WTC11 (cell line): ENCODE data around the gene FLT3LG. TPM values are rescaled to one million over a fixed set of nuclear protein-coding genes. Genes with fewer than 3 reads are reported as not detected.

Source experiments
- ATAC-seq: fragments of 200-7000 bp; cut with Tn5 transposase; 2 replicates; pipeline ENCODE4 v1.10.0; 2021; ENCODE audit warnings: mild to moderate bottlenecking, moderate library complexity
- CTCF ChIA-PET: fragments of 300-600 bp; sonication (Branson Sonifier 250); formaldehyde crosslinking; loops from one replicate; lab custom pipeline; 2021; ENCODE audit warnings: antibody characterized with exemption; lab: Charles Lee
- POLR2A ChIA-PET: fragments of 350-600 bp; sonication (Branson Sonifier 250); formaldehyde crosslinking; loops from one replicate; lab custom pipeline; 2021; ENCODE audit warnings: antibody characterized with exemption; lab: Charles Lee
- DNase-seq: peaks from one replicate; pipeline ENCODE4 v3.0.0; 2021; ENCODE audit warnings: low spot score
- H3K27ac Mint-ChIP-seq: 2 replicates; pipeline ENCODE4 v1.8.0; 2021; ENCODE audit warnings: mixed read lengths
- H3K27me3 Mint-ChIP-seq: 2 replicates; pipeline ENCODE4 v1.8.0; 2021; ENCODE audit warnings: low read depth, mild to moderate bottlenecking, moderate library complexity, mixed read lengths
- H3K36me3 Mint-ChIP-seq: 2 replicates; pipeline ENCODE4 v1.8.0; 2021; ENCODE audit warnings: mixed read lengths
- H3K4me1 Mint-ChIP-seq: 2 replicates; pipeline ENCODE4 v1.8.0; 2022; ENCODE audit warnings: mixed read lengths
- H3K4me3 Mint-ChIP-seq: 2 replicates; pipeline ENCODE4 v1.8.0; 2021; ENCODE audit warnings: mild to moderate bottlenecking, moderate library complexity, mixed read lengths
- H3K9me3 Mint-ChIP-seq: 2 replicates; pipeline ENCODE4 v1.8.0; 2021; ENCODE audit warnings: mixed read lengths
- AFF4 ChIP-seq: sonication (generic); formaldehyde crosslinking; IDR thresholded peaks from 2 replicates; pipeline ENCODE4 v1.8.1; 2023; ENCODE audit warnings: mild to moderate bottlenecking, missing genetic modification reagents, borderline replicate concordance
- CBFB ChIP-seq: sonication (generic); formaldehyde crosslinking; IDR thresholded peaks from 2 replicates; pipeline ENCODE4 v1.8.1; 2022; ENCODE audit warnings: mild to moderate bottlenecking, low read depth, missing genetic modification reagents
- CDX4 ChIP-seq: fragments of 250-450 bp; sonication (Bioruptor Pico); IDR thresholded peaks from 2 replicates; pipeline ENCODE4 v1.9.0; 2021; ENCODE audit warnings: moderate library complexity, mild to moderate bottlenecking, inconsistent platforms, borderline replicate concordance
- ELF4 ChIP-seq: sonication (generic); formaldehyde crosslinking; IDR thresholded peaks from 2 replicates; pipeline ENCODE4 v1.8.1; 2022; ENCODE audit warnings: low read depth, mild to moderate bottlenecking, moderate library complexity, missing genetic modification reagents
- EMX1 ChIP-seq: fragments of 250-450 bp; sonication (Bioruptor Pico); IDR thresholded peaks from 2 replicates; pipeline ENCODE4 v1.8.0; 2021; ENCODE audit warnings: mild to moderate bottlenecking
- ETV6 ChIP-seq: sonication (generic); formaldehyde crosslinking; IDR thresholded peaks from 2 replicates; pipeline ENCODE4 v1.8.1; 2022; ENCODE audit warnings: mild to moderate bottlenecking, missing genetic modification reagents
- GRHL2 ChIP-seq: fragments of 250-450 bp; sonication (Bioruptor Pico); IDR thresholded peaks from 2 replicates; pipeline ENCODE4 v1.8.0; 2022; ENCODE audit warnings: mild to moderate bottlenecking, moderate library complexity; ENCODE audit not compliant: insufficient replicate concordance, severe bottlenecking
- MYBL2 ChIP-seq: sonication (generic); formaldehyde crosslinking; IDR thresholded peaks from 2 replicates; pipeline ENCODE4 v1.8.1; 2023; ENCODE audit warnings: mild to moderate bottlenecking, moderate library complexity, missing genetic modification reagents
- NFYB ChIP-seq: sonication (generic); formaldehyde crosslinking; conservative IDR thresholded peaks from 2 replicates; pipeline ENCODE4 v1.8.0; 2022; ENCODE audit warnings: low read depth, missing genetic modification reagents
- SOX15 ChIP-seq: fragments of 250-450 bp; sonication (Bioruptor Pico); IDR thresholded peaks from 2 replicates; pipeline ENCODE4 v1.9.0; 2021; ENCODE audit warnings: mild to moderate bottlenecking
- SP1 ChIP-seq: sonication (generic); formaldehyde crosslinking; conservative IDR thresholded peaks from 2 replicates; pipeline ENCODE4 v1.8.1; 2022; ENCODE audit warnings: missing genetic modification reagents
- STAT6 ChIP-seq: sonication (generic); formaldehyde crosslinking; conservative IDR thresholded peaks from 2 replicates; pipeline ENCODE4 v1.8.1; 2023; ENCODE audit warnings: mild to moderate bottlenecking, low read depth, missing genetic modification reagents, moderate library complexity
- TCF7 ChIP-seq: sonication (generic); formaldehyde crosslinking; IDR thresholded peaks from 2 replicates; pipeline ENCODE4 v1.8.0; 2022; ENCODE audit warnings: mild to moderate bottlenecking, low read depth, missing genetic modification reagents, moderate library complexity
- TEAD1 ChIP-seq: sonication (generic); formaldehyde crosslinking; IDR thresholded peaks from 2 replicates; pipeline ENCODE4 v1.8.0; 2022; ENCODE audit warnings: mild to moderate bottlenecking, missing genetic modification reagents
- TEAD4 ChIP-seq: sonication (generic); formaldehyde crosslinking; IDR thresholded peaks from 2 replicates; pipeline ENCODE4 v1.8.0; 2022; ENCODE audit warnings: mild to moderate bottlenecking, missing genetic modification reagents
- ZBTB43 ChIP-seq: sonication (generic); formaldehyde crosslinking; IDR thresholded peaks from 2 replicates; pipeline ENCODE4 v1.8.1; 2023; ENCODE audit warnings: mild to moderate bottlenecking, missing genetic modification reagents
- ZMAT4 ChIP-seq: fragments of 250-450 bp; sonication (Bioruptor Pico); IDR thresholded peaks from 2 replicates; pipeline ENCODE4 v1.9.0; 2021; ENCODE audit warnings: mild to moderate bottlenecking
- ZNF232 ChIP-seq: sonication (generic); formaldehyde crosslinking; IDR thresholded peaks from 2 replicates; pipeline ENCODE4 v1.8.0; 2022; ENCODE audit warnings: mild to moderate bottlenecking, missing genetic modification reagents
- ZNF416 ChIP-seq: fragments of 250-450 bp; sonication (Bioruptor Pico); IDR thresholded peaks from 2 replicates; pipeline ENCODE4 v1.9.0; 2021; ENCODE audit warnings: mild to moderate bottlenecking, inconsistent platforms
- ZNF512 ChIP-seq: sonication (generic); formaldehyde crosslinking; IDR thresholded peaks from 2 replicates; pipeline ENCODE4 v1.8.1; 2022; ENCODE audit warnings: missing genetic modification reagents, borderline replicate concordance
- total RNA-seq: library from RNA; stranded (reverse); gene quantifications from 3 replicates; pipeline ENCODE4 v1.2.3, GENCODE V29; 2021
- TF ChIP-seq, protein P1 (sequence below): fragments of 250-450 bp; sonication (Bioruptor Pico); conservative IDR thresholded peaks from 2 replicates; pipeline ENCODE4 v1.9.0; 2021; ENCODE audit warnings: mild to moderate bottlenecking
- TF ChIP-seq, protein P2 (sequence below): sonication (generic); formaldehyde crosslinking; conservative IDR thresholded peaks from 2 replicates; pipeline ENCODE4 v1.8.1; 2022; ENCODE audit warnings: mild to moderate bottlenecking, missing genetic modification reagents

The FLT3LG gene
- total RNA-seq, 1 experiment from 2014 or later = 2.9 TPM

DNA sequence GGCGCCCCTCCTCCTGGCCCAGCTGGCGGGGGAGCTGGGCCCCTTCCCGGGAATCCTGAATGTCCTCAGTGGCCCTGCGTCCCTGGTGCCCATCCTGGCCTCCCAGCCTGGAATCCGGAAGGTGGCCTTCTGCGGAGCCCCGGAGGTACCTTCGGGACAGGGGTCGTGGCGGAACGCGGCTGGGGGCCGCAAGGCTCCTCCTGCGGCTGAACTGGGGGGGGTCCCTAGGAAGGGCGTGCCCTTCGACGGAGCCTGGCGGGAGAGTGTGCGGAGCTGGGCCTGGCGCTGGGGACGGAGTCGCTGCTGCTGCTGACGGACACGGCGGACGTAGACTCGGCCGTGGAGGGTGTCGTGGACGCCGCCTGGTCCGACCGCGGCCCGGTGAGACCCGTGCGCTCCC, 12.4 kb upstream of the FLT3LG start:
- ChIA-PET CTCF (interaction anchor here (1.2 kb wide), 1 partner anchor 14 kb away, joined by 3 read pairs; no protein-coding TSS in a partner anchor), POLR2A (interaction anchor here (0.6 kb wide), 1 partner anchor 907 kb away, joined by 3 read pairs; no protein-coding TSS in a partner anchor)
- no peaks in the 10 kb centered on the region for H3K9me3 Mint-ChIP-seq
- ATAC-seq = peak; percentile 57
- no peak overlapping the region for H3K27ac Mint-ChIP-seq
- TF ChIP-seq TEAD1 (CRISPR knock-in tag) = no peak
- no peak for TF ChIP-seq ZMAT4 (CRISPR knock-in tag)
- no peak for TF ChIP-seq ZBTB43
- TF ChIP-seq, protein P1, sequence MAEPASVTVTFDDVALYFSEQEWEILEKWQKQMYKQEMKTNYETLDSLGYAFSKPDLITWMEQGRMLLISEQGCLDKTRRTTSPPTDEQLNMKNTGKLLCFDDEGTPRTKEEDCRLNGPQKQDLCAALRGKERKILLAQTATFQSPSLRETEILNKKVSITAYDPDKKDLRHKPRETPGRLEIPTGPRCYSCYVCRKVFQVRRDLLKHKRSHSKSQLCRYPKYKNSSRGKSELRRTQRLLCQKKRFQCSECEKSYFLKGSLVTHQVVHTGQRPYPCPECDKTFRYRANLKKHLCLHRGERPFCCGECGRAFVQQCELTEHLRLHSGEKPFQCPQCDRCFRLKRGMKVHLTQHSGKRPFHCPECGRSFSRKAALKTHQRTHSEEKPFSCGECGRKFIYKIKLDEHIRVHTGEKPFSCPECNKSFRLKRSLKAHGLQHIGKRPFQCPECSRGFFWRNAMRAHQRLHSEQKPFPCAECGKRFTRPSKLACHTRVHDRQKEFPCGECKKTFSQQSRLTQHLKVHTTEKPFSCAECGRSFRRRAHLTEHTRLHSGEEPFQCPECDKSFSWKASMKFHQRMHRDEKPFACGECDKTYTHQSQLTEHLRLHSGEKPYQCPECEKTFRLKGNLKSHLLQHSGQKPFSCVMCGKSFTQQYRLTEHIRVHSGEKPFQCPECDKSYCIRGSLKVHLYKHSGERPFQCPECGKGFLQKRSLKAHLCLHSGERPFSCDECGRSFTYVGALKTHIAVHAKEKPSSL (CRISPR knock-in tag) = no peak
- TF ChIP-seq EMX1 (CRISPR knock-in tag) = no peak
- no peak for TF ChIP-seq CBFB (CRISPR knock-in tag)
- no peak for TF ChIP-seq STAT6
- no peak for TF ChIP-seq TCF7 (CRISPR knock-in tag)
- no peak for TF ChIP-seq NFYB (CRISPR knock-in tag)
- TF ChIP-seq ZNF416 (CRISPR knock-in tag) = no peak
- TF ChIP-seq SP1 (CRISPR knock-in tag) = no peak
- no peak for TF ChIP-seq SOX15 (CRISPR knock-in tag)
- no peak overlapping the region for H3K4me3 Mint-ChIP-seq
- H3K36me3 Mint-ChIP-seq = peaks cover 13% of the 10 kb centered on the region
- no peaks in the 10 kb centered on the region for H3K27me3 Mint-ChIP-seq
- no peak for DNase-seq
- H3K4me1 Mint-ChIP-seq = no peaks in the 10 kb centered on the region

GRCh38 chr19:49462492-49462891, 11.5 kb upstream of the FLT3LG start:
- peaks cover 10% of the 10 kb centered on the region for H3K36me3 Mint-ChIP-seq
- no peak for DNase-seq
- H3K27ac Mint-ChIP-seq = no peak overlapping the region
- H3K9me3 Mint-ChIP-seq = no peaks in the 10 kb centered on the region
- no peaks in the 10 kb centered on the region for H3K27me3 Mint-ChIP-seq
- POLR2A ChIA-PET = no interaction called here
- ATAC-seq = no peak
- no peak overlapping the region for H3K4me3 Mint-ChIP-seq
- CTCF ChIA-PET = no interaction called here
- H3K4me1 Mint-ChIP-seq = no peaks in the 10 kb centered on the region
- no peak for TF ChIP-seq ZNF232 (CRISPR knock-in tag)
- no peak for TF ChIP-seq TEAD4 (CRISPR knock-in tag)
- TF ChIP-seq CDX4 (CRISPR knock-in tag) = no peak
- no peak for TF ChIP-seq AFF4 (CRISPR knock-in tag)
- TF ChIP-seq ETV6 = no peak
- no peak for TF ChIP-seq ZNF512 (CRISPR knock-in tag)
- TF ChIP-seq, protein P2, sequence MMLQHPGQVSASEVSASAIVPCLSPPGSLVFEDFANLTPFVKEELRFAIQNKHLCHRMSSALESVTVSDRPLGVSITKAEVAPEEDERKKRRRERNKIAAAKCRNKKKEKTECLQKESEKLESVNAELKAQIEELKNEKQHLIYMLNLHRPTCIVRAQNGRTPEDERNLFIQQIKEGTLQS (CRISPR knock-in tag) = no peak
- TF ChIP-seq ELF4 (CRISPR knock-in tag) = no peak
- TF ChIP-seq ZNF416 (CRISPR knock-in tag) = no peak
- no peak for TF ChIP-seq MYBL2
- TF ChIP-seq GRHL2 (CRISPR knock-in tag) = no peak
